AG09319 (cell line): Measurements from ENCODE around the gene SCN3A.

Experiments used
- DNase-seq: peaks from one replicate; pipeline ENCODE4 v3.0.0-alpha.2; 2010; ENCODE audit warnings: low read depth; ENCODE audit errors: extremely low read depth
- CTCF ChIP-seq: IDR thresholded peaks from 2 replicates; pipeline ENCODE4 v1.5.1; 2011; ENCODE audit warnings: low read depth, mild to moderate bottlenecking, inconsistent platforms, low read length, moderate library complexity

The SCN3A gene

GRCh38 chr2:165054652-165055051, 149.2 kb downstream of the SCN3A start:
- DNase-seq: no peak
- TF ChIP-seq CTCF: no peak

DNA sequence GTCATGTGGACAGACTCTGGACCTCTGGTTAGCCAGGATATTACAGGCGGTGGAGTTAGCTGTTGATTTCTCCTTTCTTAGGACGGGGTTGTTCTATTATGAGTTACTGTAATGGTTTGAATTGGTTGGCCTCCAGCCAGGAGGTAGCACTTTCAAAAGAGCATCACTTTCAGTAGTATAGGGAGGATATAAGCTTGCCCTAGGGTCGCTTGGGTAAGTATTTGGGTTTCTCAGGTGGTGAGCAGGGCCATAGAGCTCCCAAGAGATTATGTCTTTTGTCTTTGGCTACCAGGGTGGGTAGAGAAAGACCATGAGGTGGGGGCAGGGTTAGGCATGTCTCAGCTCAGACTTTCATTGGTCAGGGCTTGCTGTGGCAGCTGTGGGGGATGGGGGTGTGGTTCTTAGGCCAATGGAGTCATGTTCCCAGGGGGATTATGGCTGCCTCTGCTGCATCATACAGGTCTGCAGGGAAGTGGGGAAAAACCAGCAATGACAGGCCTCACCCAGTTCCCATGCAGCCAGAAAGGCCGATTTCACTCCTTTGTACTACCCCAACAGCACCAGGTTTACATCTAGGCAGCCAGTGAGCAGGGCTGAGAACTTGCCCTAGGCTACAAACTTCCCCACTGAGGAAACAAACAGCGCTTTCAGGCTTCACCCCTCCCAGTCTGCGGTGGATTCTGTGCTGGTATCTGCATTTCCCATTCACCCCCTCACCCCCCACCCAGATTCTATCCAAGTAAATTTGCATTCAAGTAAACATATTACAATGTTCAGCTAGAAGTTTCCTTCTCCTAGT, 159.1 kb downstream of the SCN3A start:
- DNase-seq: no peak
- no peak for TF ChIP-seq CTCF
